Muscle layer of duodenum (tissue), 2 donors: ENCODE measurements around the gene LIMS4.
"Not testable (repeated sequence)": the region's sequence is repeated elsewhere in the genome, so short reads cannot be mapped to it uniquely, and the experiment has no call there.

Source experiments
- H3K27ac ChIP-seq: one replicate; pipeline ENCODE4 v1.7.0; 2013; ENCODE audit warnings: mild to moderate bottlenecking, low read length
- H3K27me3 ChIP-seq: one replicate; pipeline ENCODE4 v1.7.0; 2013; ENCODE audit warnings: low read depth, mild to moderate bottlenecking, control low read depth, low read length
- H3K36me3 ChIP-seq, 2 donors: one replicate each; pipeline ENCODE4 v1.7.0; 2013; ENCODE audit warnings: low read length in 2 of 2, control low read depth in 1 of 2, mild to moderate bottlenecking in 1 of 2; ENCODE audit not compliant: insufficient read depth in 2 of 2, control insufficient read depth in 1 of 2
- H3K4me1 ChIP-seq, 2 donors: one replicate each; pipeline ENCODE4 v1.7.0; 2013; ENCODE audit warnings: low read length in 2 of 2, mild to moderate bottlenecking in 2 of 2, control low read depth in 1 of 2, moderate library complexity in 1 of 2; ENCODE audit not compliant: insufficient read depth in 2 of 2, control insufficient read depth in 1 of 2
- H3K4me3 ChIP-seq, 2 donors: one replicate each; pipeline ENCODE4 v1.7.0; 2013; ENCODE audit warnings: low read length in 2 of 2, low read depth in 1 of 2, mild to moderate bottlenecking in 1 of 2
- H3K9me3 ChIP-seq, 2 donors: one replicate each; pipeline ENCODE4 v1.7.0; 2013; ENCODE audit warnings: low read length in 2 of 2, control low read depth in 1 of 2, mild to moderate bottlenecking in 1 of 2; ENCODE audit not compliant: control insufficient read depth in 1 of 2
- donor health status: healthy.

The LIMS4 gene

DNA sequence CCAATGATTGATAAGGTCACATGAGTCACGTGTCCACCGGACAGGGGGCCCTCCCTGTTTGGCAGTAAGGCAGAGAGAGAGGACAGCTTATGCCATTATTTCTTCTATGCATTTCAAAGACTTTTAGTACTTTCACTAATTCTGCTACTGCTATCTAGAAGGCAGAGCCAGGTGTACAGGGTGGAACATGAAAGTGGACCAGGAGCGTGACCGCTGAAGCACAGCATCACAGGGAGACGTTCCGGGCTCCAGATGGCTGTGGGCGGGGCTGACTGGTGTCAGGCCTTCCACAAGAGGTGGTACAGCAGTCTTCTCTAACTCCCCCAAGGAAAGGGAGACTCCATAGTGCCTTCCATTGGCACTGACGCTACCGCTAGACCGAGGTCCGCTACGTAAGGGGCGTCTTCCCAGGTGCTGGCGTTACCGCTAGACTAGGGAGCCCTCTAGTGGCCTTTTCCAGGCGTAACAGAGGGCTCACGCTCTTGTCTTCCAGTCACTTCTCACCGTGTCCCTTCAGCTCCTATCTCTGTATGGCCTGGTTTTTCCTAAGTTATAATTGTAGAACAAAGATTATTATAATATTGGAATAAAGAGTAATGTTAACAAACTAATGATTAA is 71.5 kb downstream of the LIMS4 start:
- not testable (repeated sequence) for H3K27me3 ChIP-seq, H3K4me1 ChIP-seq, H3K36me3 ChIP-seq, H3K4me3 ChIP-seq, H3K9me3 ChIP-seq, H3K27ac ChIP-seq

DNA sequence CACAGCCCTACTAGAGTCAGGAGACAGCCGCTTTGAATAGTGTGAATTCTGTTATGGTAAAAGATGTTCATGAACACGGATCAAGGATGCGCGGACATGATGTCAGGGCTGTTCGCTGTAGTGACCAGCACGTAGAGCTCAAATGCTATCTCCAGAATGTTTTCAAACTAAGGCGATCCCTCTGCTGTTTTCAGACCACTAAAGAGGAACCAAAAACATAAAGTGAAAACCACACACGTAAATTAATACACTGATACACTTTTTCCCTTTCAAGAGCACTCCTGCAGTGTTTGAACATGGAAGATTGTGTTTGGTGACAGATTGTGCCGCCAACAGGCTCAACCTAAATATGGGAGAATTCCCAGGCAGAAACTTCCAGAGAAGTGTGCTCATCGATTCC is 73.2 kb downstream of the LIMS4 start:
- not testable (repeated sequence) for H3K27ac ChIP-seq, H3K9me3 ChIP-seq, H3K36me3 ChIP-seq, H3K4me3 ChIP-seq, H3K4me1 ChIP-seq, H3K27me3 ChIP-seq

DNA sequence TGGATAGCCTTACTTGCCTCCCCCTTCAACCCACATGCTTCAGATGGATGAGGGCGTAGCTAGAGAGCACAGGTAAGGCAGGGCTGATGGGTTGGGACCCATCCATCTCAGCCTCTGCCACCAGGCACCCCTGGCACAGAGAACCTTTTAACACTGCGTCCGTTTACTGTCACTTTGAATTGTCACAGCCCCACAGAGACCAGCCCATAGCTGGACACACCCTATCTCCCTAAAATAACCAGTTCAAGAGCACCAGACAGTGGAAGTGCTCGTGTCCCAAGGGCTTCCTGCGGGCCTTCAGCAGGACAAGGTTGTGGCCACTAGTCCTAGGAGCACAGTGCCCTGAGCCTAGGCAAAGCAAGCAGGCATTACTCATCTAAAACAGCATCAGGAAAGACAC is 76.6 kb downstream of the LIMS4 start:
- H3K4me1 ChIP-seq, H3K4me3 ChIP-seq, H3K9me3 ChIP-seq, H3K27me3 ChIP-seq, H3K27ac ChIP-seq, H3K36me3 ChIP-seq: not testable (repeated sequence)
